NCI-H526 (cell line): ENCODE measurements around the gene USP32.
"Not testable (repeated sequence)": the region's sequence is repeated elsewhere in the genome, so short reads cannot be mapped to it uniquely, and the experiment has no call there.

ENCODE experiments used
- DNase-seq, 2 experiments: peaks; one replicate each; lab custom pipeline; 2025; lab: John Stamatoyannopoulos, UW

USP32 gene

GRCh38 chr17:60333072-60333471 lies 58.9 kb downstream of the USP32 start:
- DNase-seq, result not testable (repeated sequence)

- no peak for DNase-seq
These were observed 59.4 kb downstream of the USP32 start for GRCh38 chr17:60332574-60332973.

GRCh38 chr17:60330731-60331130 lies 61.2 kb downstream of the USP32 start:
- DNase-seq, result no peak

- DNase-seq, result no peak
These were observed 63.3 kb downstream of the USP32 start for GRCh38 chr17:60328679-60329078.

GRCh38 chr17:60327901-60328273 lies 64.0 kb downstream of the USP32 start:
- no peak for DNase-seq

- DNase-seq, result no peak
These were observed 64.6 kb downstream of the USP32 start for GRCh38 chr17:60327134-60327900.

GRCh38 chr17:60326702-60327101 lies 65.2 kb downstream of the USP32 start:
- no peak for DNase-seq

- no peak for DNase-seq
These were observed 66.0 kb downstream of the USP32 start for GRCh38 chr17:60325730-60326524.

- DNase-seq, result no peak
These were observed 68.2 kb downstream of the USP32 start for GRCh38 chr17:60323754-60324153.

- no peak for DNase-seq
These were observed 69.9 kb downstream of the USP32 start for GRCh38 chr17:60322056-60322387.

GRCh38 chr17:60321336-60322055 lies 70.4 kb downstream of the USP32 start:
- DNase-seq, result no peak

GRCh38 chr17:60318830-60319229 lies 73.1 kb downstream of the USP32 start:
- no peak for DNase-seq

GRCh38 chr17:60318326-60318725 lies 73.6 kb downstream of the USP32 start:
- DNase-seq, result no peak

- DNase-seq, result no peak
These were observed 76.3 kb downstream of the USP32 start for GRCh38 chr17:60315650-60316049.

GRCh38 chr17:60314900-60315299 lies 77.0 kb downstream of the USP32 start:
- not testable (repeated sequence) for DNase-seq

GRCh38 chr17:60314423-60314822 lies 77.5 kb downstream of the USP32 start:
- no peak for DNase-seq

GRCh38 chr17:60311936-60312335 lies 80.0 kb downstream of the USP32 start:
- DNase-seq, result no peak

- DNase-seq, result no peak
These were observed 80.7 kb downstream of the USP32 start for GRCh38 chr17:60311186-60311585.

GRCh38 chr17:60305141-60305540 lies 86.8 kb downstream of the USP32 start:
- DNase-seq, result peak in 1 of 2 experiments; percentile 20

GRCh38 chr17:60304502-60304901 lies 87.4 kb downstream of the USP32 start:
- no peak for DNase-seq

GRCh38 chr17:60303406-60304099 lies 88.4 kb downstream of the USP32 start:
- no peak for DNase-seq

GRCh38 chr17:60301649-60302048 lies 90.3 kb downstream of the USP32 start:
- DNase-seq, result no peak
